Choroid plexus epithelial cell (primary cell): ENCODE data around the gene LMBR1L.

Experiments
- DNase-seq: peaks from one replicate; pipeline ENCODE4 v3.0.0-alpha.2; 2010; ENCODE audit warnings: low read depth
- H3K4me3 ChIP-seq: 2 replicates; pipeline ENCODE4 v1.5.1; 2011; ENCODE audit warnings: low read depth, mild to moderate bottlenecking, control low read depth, low read length, moderate library complexity
- CTCF ChIP-seq: conservative IDR thresholded peaks from 2 replicates; pipeline ENCODE4 v1.5.1; 2011; ENCODE audit warnings: low read depth, mild to moderate bottlenecking, control low read depth, inconsistent platforms, low read length, moderate library complexity

The LMBR1L gene

GRCh38 chr12:49086116-49086515, 24.5 kb downstream of the LMBR1L start:
- no peak overlapping the region for H3K4me3 ChIP-seq
- no peak for TF ChIP-seq CTCF
- peak; percentile 27 for DNase-seq

GRCh38 chr12:49084438-49084837, 26.2 kb downstream of the LMBR1L start:
- H3K4me3 ChIP-seq, result no peak overlapping the region
- DNase-seq, result no peak
- no peak for TF ChIP-seq CTCF

- no peak for TF ChIP-seq CTCF
- H3K4me3 ChIP-seq, result no peak overlapping the region
- DNase-seq, result no peak
Observed at GRCh38 chr12:49079793-49080192, 30.9 kb downstream of the LMBR1L start.

GRCh38 chr12:49070971-49071370, 39.7 kb downstream of the LMBR1L start:
- DNase-seq, result no peak
- H3K4me3 ChIP-seq, result no peak overlapping the region
- TF ChIP-seq CTCF, result no peak

- H3K4me3 ChIP-seq, result peak within 1 kb of the TSS; percentile 83
- peak; percentile 40 for TF ChIP-seq CTCF
- peak; percentile 97 for DNase-seq
Observed at GRCh38 chr12:49069507-49070346, 40.9 kb downstream of the LMBR1L start, which contains the start of gene RHEBL1. Gene RHEBL1 (minus strand): TSS chr12:49069979. CDS start chr12:49069785, 194 bp downstream.

- H3K4me3 ChIP-seq, result peak overlapping the region; percentile 83
- no peak for DNase-seq
- no peak for TF ChIP-seq CTCF
Observed at GRCh38 chr12:49068879-49069506, 41.7 kb downstream of the LMBR1L start.
